GM15510 (cell line): Measurements from ENCODE around the gene SLC16A4.

Experiments used
- POLR2A ChIP-seq: IDR thresholded peaks from 3 replicates; pipeline ENCODE4 v1.6.1; 2011; ENCODE audit warnings: borderline replicate concordance; ENCODE audit not compliant: insufficient read length; ENCODE audit errors: extremely low read depth

Gene SLC16A4

GRCh38 chr1:110418729-110419128 is 27.9 kb upstream of the SLC16A4 start:
- no peak for TF ChIP-seq POLR2A

GRCh38 chr1:110412576-110412975 is 21.8 kb upstream of the SLC16A4 start:
- no peak for TF ChIP-seq POLR2A

- TF ChIP-seq POLR2A, result no peak
Observed at GRCh38 chr1:110411173-110411735, 20.4 kb upstream of the SLC16A4 start.

- no peak for TF ChIP-seq POLR2A
Observed at GRCh38 chr1:110409316-110409715, 18.5 kb upstream of the SLC16A4 start.

GRCh38 chr1:110408488-110408887 is 17.7 kb upstream of the SLC16A4 start:
- no peak for TF ChIP-seq POLR2A

DNA sequence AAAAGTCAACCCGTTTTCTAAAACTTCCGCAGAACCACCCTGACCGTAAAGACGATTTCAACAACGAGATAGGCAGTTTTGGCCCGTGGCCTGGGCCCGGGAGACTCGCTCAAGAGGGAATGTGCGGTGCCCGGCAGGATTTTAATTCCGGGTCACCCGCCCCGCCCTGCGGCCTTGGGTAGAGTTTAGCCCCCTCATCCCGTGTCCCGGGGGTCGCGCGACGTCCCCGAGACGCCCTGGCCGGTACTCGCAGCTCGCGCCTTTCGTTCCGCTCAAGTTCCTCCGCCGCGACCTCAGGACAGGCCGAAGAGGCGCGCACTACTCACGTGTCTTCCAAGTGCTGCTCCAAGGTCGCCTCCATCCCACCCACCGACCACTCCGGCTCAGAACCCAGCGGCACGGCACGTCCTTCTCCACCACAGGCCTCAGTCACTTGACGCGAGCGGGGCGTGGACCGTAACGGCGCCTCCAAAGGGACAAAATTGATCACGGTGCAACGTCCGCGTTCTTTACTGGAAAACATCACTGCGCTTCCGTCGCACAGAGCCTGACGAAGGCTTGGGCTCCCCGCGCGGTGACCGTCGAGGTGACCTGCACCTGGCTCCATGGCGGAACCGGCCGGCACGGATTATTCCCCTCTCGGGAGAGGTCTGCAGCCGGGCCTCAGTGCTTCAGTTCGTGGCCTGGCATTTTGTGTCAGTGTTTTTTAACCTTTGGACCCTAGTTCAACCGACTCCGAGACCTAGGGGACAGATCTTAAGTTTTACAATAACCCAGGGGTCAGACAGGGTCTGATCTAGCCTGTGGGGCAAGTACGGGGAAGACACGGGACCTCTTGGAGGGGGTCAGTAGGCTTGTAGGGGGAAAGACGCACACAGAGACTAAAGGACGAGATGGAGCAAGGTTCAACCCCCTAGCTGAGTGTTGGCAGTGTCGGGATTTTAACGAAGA is 16.7 kb upstream of the SLC16A4 start, which contains the start of gene LAMTOR5:
TSS of gene LAMTOR5 (minus strand) at position 435 of the 951 bp plus-strand sequence. CDS start at position 361, 74 bp downstream.
- TF ChIP-seq POLR2A, result peak; percentile 89

DNA sequence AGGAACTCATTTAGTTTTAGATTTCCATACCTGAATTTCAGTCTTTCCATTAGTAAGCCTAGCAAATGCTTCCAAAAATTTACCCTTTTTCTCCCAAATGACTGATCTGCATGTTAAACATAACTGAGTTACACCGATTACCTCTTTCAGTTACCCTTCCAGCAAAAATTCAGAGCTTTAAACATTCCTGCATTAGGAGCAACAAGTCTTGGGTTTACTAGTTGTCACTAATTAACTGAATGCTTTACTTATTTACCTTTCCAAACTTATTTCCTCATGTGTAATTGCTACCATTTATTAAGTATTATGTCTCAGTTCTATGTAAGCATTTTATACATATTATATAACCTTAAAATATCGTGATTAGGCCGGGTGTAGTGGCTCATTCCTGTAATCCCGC is 13.6 kb upstream of the SLC16A4 start:
- TF ChIP-seq POLR2A, result no peak

DNA sequence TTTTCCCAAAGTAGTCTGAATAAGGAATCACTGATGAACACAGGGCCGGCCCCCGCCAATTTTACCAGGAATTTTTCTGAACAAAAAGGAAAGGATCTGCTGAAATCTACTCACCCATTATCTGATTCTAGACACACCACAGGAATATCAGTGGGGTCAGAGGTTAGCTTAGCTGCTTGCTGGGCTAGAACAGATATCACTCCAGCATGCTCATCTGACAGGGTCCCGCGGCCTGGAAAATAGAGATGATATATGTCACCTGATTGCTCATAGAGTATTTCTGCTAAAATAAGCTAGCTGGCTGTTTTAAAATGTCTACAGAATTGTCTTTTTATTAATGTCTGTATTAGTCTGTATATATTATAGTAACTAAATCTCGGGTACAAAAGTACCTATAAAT is 13.0 kb upstream of the SLC16A4 start:
- TF ChIP-seq POLR2A, result no peak

DNA sequence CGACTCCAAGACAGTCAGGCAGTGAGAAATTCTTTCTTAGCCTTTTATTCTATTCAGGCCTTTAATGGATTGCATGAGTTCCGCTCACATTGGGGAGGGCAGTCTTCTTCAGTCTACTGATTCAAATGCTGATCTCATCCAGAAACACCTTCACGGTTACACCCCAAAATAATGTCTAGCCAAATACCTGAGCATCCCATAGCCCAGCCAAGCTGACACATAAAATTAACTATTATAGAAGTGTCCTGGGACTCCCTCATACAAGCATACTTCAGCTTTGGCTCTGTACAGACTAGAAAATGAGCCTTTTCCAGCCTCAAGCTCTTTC is 3.6 kb upstream of the SLC16A4 start:
- no peak for TF ChIP-seq POLR2A

DNA sequence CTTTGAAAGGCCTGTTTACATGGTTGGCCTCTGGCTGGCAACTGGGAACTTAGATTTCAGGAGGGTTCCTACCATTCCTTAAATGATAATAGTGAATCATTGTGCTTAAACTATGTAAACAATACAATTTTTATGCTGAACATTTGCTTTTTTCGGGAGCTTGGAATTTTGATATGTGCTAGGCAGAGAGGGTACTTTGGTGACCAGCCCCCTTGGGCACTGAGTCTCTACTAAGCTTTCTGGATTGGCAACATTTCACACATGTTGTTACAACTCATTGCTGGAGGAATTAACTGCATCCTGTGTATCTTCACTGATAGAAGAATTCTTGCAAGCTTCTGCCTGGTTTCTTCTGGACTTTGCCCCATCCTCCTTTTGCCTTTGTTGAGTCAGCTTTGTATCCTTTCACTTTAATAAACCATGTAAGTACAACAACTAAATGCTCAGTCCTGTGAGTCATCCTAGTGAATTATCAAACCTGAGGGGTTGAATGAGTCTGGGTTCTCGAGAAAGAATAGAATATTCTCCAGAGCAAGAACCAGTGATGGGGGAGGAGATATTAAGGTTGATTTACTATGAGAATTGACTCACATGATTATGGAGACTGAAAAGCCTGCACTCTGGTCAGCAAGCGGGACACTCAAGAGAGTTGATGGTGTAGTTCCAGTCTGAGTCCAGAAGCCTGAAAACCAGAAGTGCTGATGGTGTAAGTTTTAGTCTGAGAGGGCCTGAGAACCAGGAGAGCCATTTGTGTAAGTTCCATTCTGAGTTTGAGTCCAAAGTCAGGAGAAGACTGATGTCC is 3.1 kb upstream of the SLC16A4 start:
- TF ChIP-seq POLR2A, result no peak

GRCh38 chr1:110393286-110393685 is 2.5 kb upstream of the SLC16A4 start:
- TF ChIP-seq POLR2A, result no peak

GRCh38 chr1:110390096-110390495 is 730 bp downstream of the SLC16A4 start:
- no peak for TF ChIP-seq POLR2A

DNA sequence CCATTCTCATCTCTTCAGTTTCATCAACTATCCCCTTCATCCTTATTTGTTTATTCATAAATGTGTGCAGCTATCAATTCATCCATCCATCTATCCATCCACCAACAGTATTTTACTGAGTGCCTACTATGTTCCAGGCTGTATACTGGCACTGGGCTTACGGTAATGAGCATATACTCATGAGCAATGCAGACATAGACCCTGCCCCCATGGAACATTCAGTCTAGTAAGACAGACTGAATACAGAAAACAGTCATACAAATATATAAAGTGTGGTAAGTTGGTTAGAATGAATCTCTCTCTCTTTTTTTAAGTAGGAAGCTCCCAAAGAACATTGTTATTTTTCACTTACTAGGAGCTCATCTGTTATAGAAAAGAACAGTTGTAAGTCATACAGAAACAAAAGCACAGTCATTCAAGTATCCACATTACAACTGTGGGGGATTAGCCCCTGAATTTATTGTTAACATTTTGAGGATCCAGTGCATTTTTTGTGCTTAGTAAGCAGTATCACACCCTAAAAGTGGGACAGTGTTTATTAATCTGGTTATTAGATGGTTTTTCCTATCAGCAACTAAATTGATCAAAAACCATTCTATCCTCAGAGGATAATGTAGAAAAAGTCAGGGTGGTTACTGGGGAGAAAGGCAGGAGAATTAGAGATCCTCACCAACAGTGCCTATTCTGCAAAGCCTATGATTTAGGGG is 3.6 kb downstream of the SLC16A4 start:
- no peak for TF ChIP-seq POLR2A

DNA sequence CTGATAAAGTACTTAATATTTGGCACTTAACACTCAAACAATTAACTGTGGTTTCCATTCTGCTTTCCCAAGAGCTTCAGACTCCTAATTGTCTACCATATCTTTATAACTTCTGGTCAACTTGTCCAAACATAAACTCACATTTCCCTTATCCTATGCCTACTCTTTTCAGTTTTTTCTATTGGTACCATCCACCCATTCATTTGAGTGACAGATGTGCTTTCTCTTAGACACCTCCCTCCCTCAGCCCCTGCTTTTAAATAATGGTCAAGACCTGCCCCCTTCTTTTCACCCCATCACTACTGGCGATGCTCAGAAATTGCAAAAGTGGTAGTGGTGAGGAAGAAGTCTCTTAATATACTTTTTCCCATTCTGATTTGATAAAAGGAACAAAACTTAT is 5.5 kb downstream of the SLC16A4 start:
- no peak for TF ChIP-seq POLR2A
